TTC549 (cell line): ENCODE results near the gene DIAPH3.

Experiments
- FAIRE-seq: peaks from 2 replicates; lab custom pipeline; 2012; peaks lifted over from hg19 to GRCh38; lab: Jason Lieb, UNC

Gene DIAPH3

GRCh38 chr13:59950266-59950665 lies 213.5 kb downstream of the DIAPH3 start:
- FAIRE-seq: no peak

GRCh38 chr13:59948686-59949085 lies 215.0 kb downstream of the DIAPH3 start:
- FAIRE-seq: no peak

GRCh38 chr13:59946944-59947343 lies 216.8 kb downstream of the DIAPH3 start:
- no peak for FAIRE-seq

DNA sequence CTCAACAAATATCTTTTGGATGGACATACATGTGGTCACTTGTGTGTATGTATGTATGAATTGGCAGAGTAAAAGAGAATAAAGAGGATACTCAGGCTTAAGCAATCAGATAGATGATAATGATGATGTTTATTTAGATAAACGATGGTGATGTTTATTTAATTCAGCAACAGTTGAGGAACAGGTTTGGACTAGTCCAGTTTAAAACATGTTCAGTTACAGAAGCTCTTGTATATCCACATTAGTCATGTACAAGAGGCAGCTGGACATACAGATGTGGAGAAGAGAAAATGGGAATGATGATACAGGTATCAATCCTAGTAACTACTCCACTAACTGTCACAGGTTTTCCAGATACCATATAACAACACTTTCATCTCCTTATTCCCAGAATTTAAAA lies 232.1 kb downstream of the DIAPH3 start:
- FAIRE-seq: no peak

DNA sequence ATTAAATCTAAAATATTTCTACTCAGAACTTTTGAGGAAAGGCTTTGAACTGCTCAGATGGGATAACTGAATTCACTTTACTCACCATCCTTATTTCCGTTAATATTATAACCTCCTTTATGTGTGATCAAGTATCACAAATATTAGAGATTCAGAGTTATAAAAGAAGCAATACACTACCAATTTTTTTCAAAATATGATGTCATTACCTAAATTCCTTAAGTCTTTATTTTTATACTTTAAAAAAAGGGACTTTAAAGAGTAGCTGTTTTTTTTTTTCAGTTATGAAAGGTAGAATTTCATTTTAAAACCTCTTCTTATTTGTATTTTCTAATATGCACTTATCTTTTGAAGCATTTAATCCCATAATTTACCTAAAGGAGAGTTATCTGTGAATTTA lies 239.5 kb downstream of the DIAPH3 start:
- no peak for FAIRE-seq

DNA sequence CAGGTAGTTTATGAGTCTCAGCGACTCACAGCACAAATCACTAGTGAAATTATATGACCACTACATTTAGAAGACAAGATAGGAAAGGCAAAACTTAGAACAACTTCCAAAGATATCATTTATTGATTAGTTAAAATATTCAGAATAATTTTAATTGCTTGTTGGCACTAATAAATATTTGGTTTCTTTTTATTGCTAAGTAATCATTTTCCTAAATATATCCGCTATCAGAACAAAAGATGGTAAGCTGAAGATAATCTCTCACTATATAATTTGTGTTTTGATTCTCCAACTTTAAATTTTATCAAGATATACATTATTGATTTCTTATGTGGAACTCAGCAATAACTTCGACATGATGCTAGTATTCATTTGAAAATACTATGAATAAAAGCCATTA lies 248.5 kb downstream of the DIAPH3 start:
- FAIRE-seq: peak; percentile 43

GRCh38 chr13:59914556-59914955 lies 249.2 kb downstream of the DIAPH3 start:
- FAIRE-seq: no peak

GRCh38 chr13:59906413-59907049 lies 257.2 kb downstream of the DIAPH3 start:
- peak; percentile 92 for FAIRE-seq

DNA sequence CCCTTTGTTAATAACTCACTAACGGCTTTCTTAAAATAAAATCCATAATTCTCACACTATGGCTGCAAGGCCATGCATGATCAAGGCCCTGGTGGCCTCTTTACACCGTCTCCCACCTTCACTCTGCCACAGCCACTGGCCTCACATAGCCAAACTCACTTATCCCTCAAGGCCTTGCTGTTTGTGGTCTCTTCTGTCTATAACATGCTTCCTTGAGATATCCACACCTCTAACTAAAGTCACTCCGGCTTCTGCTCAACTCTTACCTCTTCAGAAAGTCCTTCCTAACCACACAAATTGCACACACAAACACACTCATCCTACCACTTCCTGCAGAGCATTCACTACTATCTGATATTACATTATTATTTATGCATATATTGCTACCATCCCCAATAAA lies 262.5 kb downstream of the DIAPH3 start:
- FAIRE-seq: no peak

DNA sequence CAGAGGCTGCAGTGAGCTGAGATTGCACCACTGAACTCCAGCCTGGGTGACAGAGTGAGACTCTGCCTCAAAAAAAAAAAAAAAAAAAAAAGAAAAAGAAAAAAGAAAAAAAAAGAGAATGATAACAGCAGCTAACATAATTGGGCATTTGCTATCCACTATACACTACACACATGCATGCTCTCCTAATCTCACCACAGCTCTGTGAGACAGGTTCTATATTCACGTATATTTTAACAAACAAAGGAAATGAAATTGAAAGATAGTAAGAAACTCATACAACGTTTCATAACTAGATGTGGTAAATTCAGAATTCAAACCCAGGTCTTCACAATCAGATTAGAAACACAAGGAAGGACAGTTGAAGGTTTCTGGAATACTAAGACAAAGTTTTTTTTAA lies 265.7 kb downstream of the DIAPH3 start:
- FAIRE-seq: no peak

DNA sequence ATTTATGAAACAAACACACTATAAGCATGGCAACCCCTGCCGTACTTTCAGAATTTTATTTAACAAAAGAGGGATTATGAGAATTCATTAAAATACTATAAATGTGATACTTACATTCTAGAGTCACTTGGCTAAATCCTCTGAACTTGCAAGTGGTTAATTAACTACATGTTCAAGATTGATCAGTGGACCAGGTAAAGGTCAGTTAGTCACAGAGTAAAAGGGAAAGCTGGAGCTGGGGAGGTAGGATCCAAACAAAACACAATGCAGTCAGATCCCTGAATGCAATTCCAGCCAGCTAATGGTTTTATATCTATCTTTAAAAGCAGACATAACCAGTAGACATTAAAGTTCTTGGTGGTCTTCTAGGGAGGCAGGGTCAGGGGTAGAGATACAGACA lies 270.5 kb downstream of the DIAPH3 start:
- no peak for FAIRE-seq

DNA sequence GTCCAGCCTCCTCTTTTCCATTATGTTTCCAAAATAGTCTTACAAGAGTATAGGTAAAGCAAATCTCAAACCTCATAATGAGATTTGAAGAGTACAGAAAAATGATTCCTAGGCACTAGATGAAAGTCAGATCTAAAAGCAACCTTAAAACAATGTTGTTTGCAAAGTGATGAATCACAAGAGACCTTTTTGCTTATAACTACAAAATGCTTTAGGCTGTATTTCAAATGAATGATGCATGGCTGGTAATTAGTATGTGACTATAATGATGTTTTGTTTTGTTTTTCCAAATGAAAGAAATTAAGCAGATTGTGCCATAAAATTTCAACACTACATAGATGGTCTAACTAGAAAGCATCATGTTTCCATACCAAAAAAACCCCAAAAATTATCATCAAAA lies 272.7 kb downstream of the DIAPH3 start:
- no peak for FAIRE-seq

DNA sequence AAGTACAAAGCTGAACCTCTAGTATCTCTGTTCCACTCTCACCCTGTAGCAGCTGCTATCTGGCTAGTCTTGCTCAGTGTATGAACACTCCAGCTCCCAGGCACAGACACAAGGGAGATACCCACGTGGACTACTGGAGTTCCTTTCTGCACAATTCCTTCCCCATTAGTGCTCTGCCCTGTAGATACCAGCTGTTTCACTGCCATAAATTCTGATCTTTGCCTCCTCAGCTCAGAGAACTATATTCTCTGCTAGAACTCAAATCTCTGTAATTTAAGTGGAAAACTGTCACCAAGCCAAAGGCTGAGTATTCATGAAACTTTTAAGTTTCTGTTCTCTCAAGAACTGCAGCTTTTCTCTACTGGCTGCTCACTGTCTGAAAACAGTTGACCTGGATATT lies 273.7 kb downstream of the DIAPH3 start:
- FAIRE-seq: no peak

- FAIRE-seq: no peak
Observed at GRCh38 chr13:59888408-59888807, 275.3 kb downstream of the DIAPH3 start.

DNA sequence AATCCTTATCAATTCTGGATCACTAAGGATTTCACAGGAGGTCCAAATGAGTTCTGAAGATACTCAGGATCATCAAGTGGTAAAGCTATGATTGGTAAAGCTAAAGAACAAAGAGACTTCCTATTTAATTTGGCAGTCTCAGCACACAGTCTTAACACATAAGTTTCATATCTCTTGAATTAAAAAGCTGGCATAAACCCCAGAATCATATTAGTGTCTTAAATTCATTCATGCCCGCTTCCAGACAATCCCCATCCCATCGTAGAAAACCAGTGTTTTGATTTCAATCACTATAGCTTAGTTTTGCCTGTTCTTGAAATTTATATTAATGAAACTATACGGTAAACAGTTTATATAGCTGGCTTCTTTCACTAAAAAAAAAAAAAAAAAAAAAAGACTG lies 278.7 kb downstream of the DIAPH3 start:
- FAIRE-seq: no peak

DNA sequence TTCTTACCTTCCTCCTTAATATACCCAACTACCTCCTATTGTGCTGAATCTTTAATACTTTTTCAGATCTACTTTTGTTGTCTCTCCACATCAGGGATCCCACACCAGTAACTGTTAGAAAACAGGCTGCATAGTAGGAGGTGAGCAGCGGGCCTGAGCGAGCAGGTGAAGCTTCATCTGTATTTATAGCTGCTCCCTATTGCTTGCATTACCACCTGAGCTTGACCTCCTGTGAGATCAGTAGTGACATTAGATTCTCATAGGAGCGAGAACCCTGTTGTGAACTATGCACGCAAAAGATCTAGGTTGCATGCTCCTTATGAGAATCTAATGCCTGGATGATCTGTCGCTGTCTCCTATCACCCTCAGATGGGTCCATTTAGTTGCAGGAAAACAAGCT lies 279.8 kb downstream of the DIAPH3 start:
- no peak for FAIRE-seq

- FAIRE-seq: no peak
Observed at GRCh38 chr13:59880468-59880867, 283.3 kb downstream of the DIAPH3 start.

- no peak for FAIRE-seq
Observed at GRCh38 chr13:59879281-59879680, 284.4 kb downstream of the DIAPH3 start.

- FAIRE-seq: no peak
Observed at GRCh38 chr13:59877933-59878332, 285.8 kb downstream of the DIAPH3 start.

GRCh38 chr13:59874973-59875372 lies 288.8 kb downstream of the DIAPH3 start:
- no peak for FAIRE-seq

GRCh38 chr13:59873856-59874255 lies 289.9 kb downstream of the DIAPH3 start:
- no peak for FAIRE-seq

DNA sequence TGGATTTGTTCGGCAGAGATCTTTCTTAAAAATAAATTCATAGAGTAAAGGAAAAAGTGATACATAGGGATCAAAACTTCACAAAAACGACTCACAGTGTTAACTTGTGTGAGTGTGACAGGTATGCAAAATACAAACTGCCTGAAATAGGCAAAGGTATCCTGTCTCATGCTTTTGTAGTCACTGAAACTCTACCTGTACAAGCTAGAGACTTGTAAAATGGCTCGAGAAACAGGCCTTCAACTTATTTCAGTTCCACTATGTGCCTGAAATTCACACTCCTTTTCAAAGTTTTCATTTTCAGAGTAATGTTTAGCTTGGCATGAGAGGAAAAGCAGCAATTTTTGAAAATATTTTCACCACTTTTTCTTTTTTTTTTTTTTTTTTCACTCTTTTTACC lies 290.4 kb downstream of the DIAPH3 start:
- FAIRE-seq: no peak

DNA sequence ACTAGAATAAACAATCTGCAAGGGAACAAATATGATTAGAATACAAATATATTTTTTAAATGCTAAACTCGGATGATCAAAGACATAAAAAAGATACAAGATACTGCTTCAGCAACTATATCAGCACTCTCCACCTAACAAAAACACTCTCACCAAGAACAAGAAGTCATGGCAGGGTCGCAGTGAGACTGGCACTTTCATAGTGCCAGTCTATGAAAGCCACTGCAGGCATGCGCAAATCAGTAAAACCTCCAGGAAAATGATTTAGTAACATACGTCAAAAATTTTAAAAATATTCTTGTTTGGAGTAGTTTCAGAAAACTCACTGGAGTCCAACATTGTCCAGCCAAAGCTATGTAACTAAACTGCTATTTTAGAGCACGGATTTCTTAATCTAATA lies 295.9 kb downstream of the DIAPH3 start:
- FAIRE-seq: no peak

DNA sequence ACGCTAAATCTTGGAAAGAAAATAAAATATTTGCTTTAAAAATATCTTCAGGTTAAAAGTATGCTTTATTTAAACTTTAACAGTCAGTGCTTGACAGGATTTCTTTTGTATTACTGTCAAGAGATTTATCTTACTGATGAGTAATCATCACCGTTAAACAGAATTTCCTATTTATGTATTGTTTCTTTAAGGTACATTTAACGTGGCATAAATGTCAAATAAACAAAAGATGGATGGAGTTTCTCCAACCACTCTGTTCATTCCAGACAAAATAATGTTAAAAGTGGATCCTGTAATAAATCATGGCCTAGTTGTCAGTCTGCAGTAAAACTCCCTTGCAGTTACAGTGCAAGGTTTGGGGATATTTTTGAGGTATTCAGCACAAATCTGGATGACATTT lies 298.3 kb downstream of the DIAPH3 start:
- no peak for FAIRE-seq

DNA sequence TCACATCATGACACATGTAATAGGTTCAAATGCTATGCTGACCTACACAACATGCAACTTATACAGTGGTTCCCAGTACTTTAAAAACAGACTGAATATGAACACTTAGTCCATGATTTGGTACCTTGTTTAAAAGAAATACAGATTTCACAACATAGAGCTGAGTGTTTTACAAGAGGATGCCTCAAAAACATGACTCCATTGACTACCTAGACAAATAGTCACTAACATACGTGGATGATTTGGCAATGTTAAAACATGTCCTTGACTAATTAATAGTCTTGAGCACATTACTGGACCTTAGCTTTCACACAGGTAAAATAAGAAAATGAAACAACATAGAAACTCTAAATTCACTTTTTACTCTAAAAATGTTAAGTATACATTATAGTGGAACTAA lies 300.1 kb downstream of the DIAPH3 start:
- FAIRE-seq: no peak
